ENCODE results near the gene IL6R. TPM values are rescaled to one million over a fixed set of nuclear protein-coding genes. Genes with fewer than 3 reads are reported as not detected.

IL6R gene
- total RNA-seq, 1 donor from 2014 or later: 2.2 TPM

DNA sequence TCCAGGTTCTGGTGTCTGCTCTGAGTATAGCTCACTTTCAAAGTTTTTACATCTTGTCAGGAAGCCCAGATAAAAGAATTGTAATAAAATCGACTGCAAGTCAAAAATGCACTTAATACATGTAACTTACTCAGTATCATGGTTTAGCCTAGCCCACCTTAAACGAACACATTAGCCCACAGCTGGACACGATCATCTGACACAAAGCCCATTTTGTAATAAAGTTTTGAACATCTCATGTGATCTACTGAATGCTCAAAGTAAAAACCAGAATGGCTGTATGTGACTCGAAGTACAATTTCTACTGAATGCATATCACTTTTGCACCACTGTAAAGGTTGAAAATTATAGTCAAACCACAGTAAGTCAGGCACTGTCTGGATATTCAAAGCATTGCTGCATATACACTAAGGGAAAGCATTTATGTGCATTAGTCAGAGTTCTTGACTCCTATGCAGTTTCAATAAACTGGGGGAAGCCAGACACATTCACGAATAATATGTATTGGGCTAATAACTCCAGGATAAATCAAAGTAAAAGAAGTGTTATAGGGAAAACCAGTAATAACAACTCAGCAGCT, 84.6 kb downstream of the IL6R start:
- Histone ChIP-seq H3K9me3 (ENCODE audit: insufficient read depth, low read depth, low read length) (no peaks in the 10 kb centered on the region), H3K9ac (ENCODE audit: low read length) (no peak overlapping the region), H2AFZ (ENCODE audit: low read depth, low read length) (no peak overlapping the region), H3K4me3 (ENCODE audit: insufficient read depth, low read depth, low read length) (no peak overlapping the region), H3K79me2 (ENCODE audit: insufficient read depth, low read length) (no peaks in the 10 kb centered on the region), H4K20me1 (ENCODE audit: insufficient read depth, low read length) (no peaks in the 10 kb centered on the region), H3K36me3 (ENCODE audit: insufficient read depth, low read length) (no peaks in the 10 kb centered on the region), H3K4me2 (ENCODE audit: low read length) (no peak overlapping the region), H3K4me1 (ENCODE audit: insufficient read depth, low read length) (no peaks in the 10 kb centered on the region), H3K27ac (ENCODE audit: low read depth, low read length) (no peak overlapping the region), H3K27me3 (ENCODE audit: insufficient read depth, low read length) (peaks cover 61% of the 10 kb centered on the region)
- H3K4me3 Mint-ChIP-seq (ENCODE audit: unreplicated experiment): no peak overlapping the region
- H3K27me3 Mint-ChIP-seq (ENCODE audit: low read depth, unreplicated experiment): peaks cover 40% of the 10 kb centered on the region
- H3K27ac Mint-ChIP-seq (ENCODE audit: unreplicated experiment): no peak overlapping the region
- no peaks in the 10 kb centered on the region for H3K9me3 Mint-ChIP-seq (ENCODE audit: unreplicated experiment)
- no peaks in the 10 kb centered on the region for H3K36me3 Mint-ChIP-seq (ENCODE audit: low read depth, unreplicated experiment)
- peaks cover 3% of the 10 kb centered on the region for H3K4me1 Mint-ChIP-seq (ENCODE audit: low read depth, unreplicated experiment)
- FAIRE-seq (no peak), DNase-seq (ENCODE audit: low read depth) (no peak)
- TF ChIP-seq EZH2 (IDR thresholded peaks at IDR 0.05; ENCODE audit: insufficient read depth, low read length): no peak
- TF ChIP-seq, protein P1, sequence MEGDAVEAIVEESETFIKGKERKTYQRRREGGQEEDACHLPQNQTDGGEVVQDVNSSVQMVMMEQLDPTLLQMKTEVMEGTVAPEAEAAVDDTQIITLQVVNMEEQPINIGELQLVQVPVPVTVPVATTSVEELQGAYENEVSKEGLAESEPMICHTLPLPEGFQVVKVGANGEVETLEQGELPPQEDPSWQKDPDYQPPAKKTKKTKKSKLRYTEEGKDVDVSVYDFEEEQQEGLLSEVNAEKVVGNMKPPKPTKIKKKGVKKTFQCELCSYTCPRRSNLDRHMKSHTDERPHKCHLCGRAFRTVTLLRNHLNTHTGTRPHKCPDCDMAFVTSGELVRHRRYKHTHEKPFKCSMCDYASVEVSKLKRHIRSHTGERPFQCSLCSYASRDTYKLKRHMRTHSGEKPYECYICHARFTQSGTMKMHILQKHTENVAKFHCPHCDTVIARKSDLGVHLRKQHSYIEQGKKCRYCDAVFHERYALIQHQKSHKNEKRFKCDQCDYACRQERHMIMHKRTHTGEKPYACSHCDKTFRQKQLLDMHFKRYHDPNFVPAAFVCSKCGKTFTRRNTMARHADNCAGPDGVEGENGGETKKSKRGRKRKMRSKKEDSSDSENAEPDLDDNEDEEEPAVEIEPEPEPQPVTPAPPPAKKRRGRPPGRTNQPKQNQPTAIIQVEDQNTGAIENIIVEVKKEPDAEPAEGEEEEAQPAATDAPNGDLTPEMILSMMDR (IDR thresholded peaks at IDR 0.05; ENCODE audit: insufficient read depth, low read depth, low read length): no peak

DNA sequence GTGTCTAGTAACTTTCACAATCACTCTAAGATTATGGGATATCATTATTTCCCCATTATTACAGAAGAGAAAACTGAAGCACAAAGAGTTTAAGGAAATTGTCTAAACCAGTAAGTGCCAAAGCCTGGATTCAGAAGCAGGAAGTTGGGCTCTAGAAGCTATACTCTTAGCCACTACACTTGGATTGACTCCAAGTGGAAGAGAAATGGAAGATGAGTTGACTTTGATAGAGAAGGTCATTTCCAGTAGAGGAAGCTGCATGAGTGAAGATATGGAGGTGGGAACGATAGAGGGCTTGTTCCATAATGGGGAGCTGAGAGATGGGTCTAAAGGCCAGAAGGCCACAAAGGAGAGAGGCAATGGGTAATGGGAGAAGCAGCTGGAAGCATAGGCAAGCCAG, 85.2 kb downstream of the IL6R start:
- Histone ChIP-seq H3K4me3 (ENCODE audit: insufficient read depth, low read depth, low read length) (no peak overlapping the region), H3K9me3 (ENCODE audit: insufficient read depth, low read depth, low read length) (no peaks in the 10 kb centered on the region), H3K79me2 (ENCODE audit: insufficient read depth, low read length) (no peaks in the 10 kb centered on the region), H3K4me2 (ENCODE audit: low read length) (no peak overlapping the region), H3K4me1 (ENCODE audit: insufficient read depth, low read length) (no peaks in the 10 kb centered on the region), H3K36me3 (ENCODE audit: insufficient read depth, low read length) (no peaks in the 10 kb centered on the region), H3K27me3 (ENCODE audit: insufficient read depth, low read length) (peaks cover 62% of the 10 kb centered on the region), H3K27ac (ENCODE audit: low read depth, low read length) (no peak overlapping the region), H2AFZ (ENCODE audit: low read depth, low read length) (no peak overlapping the region), H3K9ac (ENCODE audit: low read length) (no peak overlapping the region), H4K20me1 (ENCODE audit: insufficient read depth, low read length) (no peaks in the 10 kb centered on the region)
- H3K4me3 Mint-ChIP-seq (ENCODE audit: unreplicated experiment): no peak overlapping the region
- no peak for FAIRE-seq
- no peak for TF ChIP-seq EZH2 (IDR thresholded peaks at IDR 0.05; ENCODE audit: insufficient read depth, low read length)
- TF ChIP-seq, protein P1 (IDR thresholded peaks at IDR 0.05; ENCODE audit: insufficient read depth, low read depth, low read length): no peak
- H3K36me3 Mint-ChIP-seq (ENCODE audit: low read depth, unreplicated experiment): no peaks in the 10 kb centered on the region
- peaks cover 37% of the 10 kb centered on the region for H3K27me3 Mint-ChIP-seq (ENCODE audit: low read depth, unreplicated experiment)
- H3K9me3 Mint-ChIP-seq (ENCODE audit: unreplicated experiment): no peaks in the 10 kb centered on the region
- no peak overlapping the region for H3K27ac Mint-ChIP-seq (ENCODE audit: unreplicated experiment)
- peaks cover 3% of the 10 kb centered on the region for H3K4me1 Mint-ChIP-seq (ENCODE audit: low read depth, unreplicated experiment)
- DNase-seq (ENCODE audit: low read depth): no peak

DNA sequence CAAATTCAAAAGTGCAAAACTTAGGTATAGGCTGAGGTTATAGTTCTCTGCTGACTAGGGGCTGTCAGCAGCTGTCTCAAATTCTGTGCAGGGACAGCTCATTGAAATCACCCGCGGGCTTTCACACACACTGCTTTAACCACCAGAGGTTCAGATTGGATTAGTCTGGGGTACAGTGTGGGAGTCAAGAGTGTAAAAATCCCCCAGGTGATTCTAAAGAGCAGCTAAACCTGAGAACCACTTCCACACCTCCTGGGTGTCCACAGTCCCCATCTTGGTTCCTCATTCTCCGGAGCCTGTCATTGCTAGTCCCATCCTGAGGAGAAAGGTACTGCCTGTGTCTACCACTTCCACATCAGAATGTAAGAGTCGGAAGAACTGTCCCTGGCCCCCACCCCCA, 87.0 kb downstream of the IL6R start:
- Histone ChIP-seq H3K4me2 (ENCODE audit: low read length) (no peak overlapping the region), H3K9me3 (ENCODE audit: insufficient read depth, low read depth, low read length) (no peaks in the 10 kb centered on the region), H3K36me3 (ENCODE audit: insufficient read depth, low read length) (no peaks in the 10 kb centered on the region), H3K27ac (ENCODE audit: low read depth, low read length) (no peak overlapping the region), H4K20me1 (ENCODE audit: insufficient read depth, low read length) (no peaks in the 10 kb centered on the region), H3K27me3 (ENCODE audit: insufficient read depth, low read length) (peaks cover 66% of the 10 kb centered on the region), H2AFZ (ENCODE audit: low read depth, low read length) (no peak overlapping the region), H3K4me1 (ENCODE audit: insufficient read depth, low read length) (no peaks in the 10 kb centered on the region), H3K9ac (ENCODE audit: low read length) (no peak overlapping the region), H3K79me2 (ENCODE audit: insufficient read depth, low read length) (no peaks in the 10 kb centered on the region), H3K4me3 (ENCODE audit: insufficient read depth, low read depth, low read length) (no peak overlapping the region)
- FAIRE-seq (no peak), DNase-seq (ENCODE audit: low read depth) (no peak)
- no peaks in the 10 kb centered on the region for H3K9me3 Mint-ChIP-seq (ENCODE audit: unreplicated experiment)
- H3K27ac Mint-ChIP-seq (ENCODE audit: unreplicated experiment): no peak overlapping the region
- H3K36me3 Mint-ChIP-seq (ENCODE audit: low read depth, unreplicated experiment): no peaks in the 10 kb centered on the region
- peaks cover 34% of the 10 kb centered on the region for H3K27me3 Mint-ChIP-seq (ENCODE audit: low read depth, unreplicated experiment)
- H3K4me3 Mint-ChIP-seq (ENCODE audit: unreplicated experiment): no peak overlapping the region
- no peak for TF ChIP-seq EZH2 (IDR thresholded peaks at IDR 0.05; ENCODE audit: insufficient read depth, low read length)
- TF ChIP-seq, protein P1 (IDR thresholded peaks at IDR 0.05; ENCODE audit: insufficient read depth, low read depth, low read length): no peak
- H3K4me1 Mint-ChIP-seq (ENCODE audit: low read depth, unreplicated experiment): peaks cover 9% of the 10 kb centered on the region

Measured in astrocyte (in vitro differentiated cells and primary cell).